AG10803 (cell line): ENCODE data around the gene CSNK1E.

Experiments
- DNase-seq: peaks from one replicate; pipeline ENCODE4 v3.0.0; 2010; ENCODE audit warnings: low read depth
- H3K4me3 ChIP-seq: 2 replicates; pipeline ENCODE4 v1.5.1; 2011; ENCODE audit warnings: mild to moderate bottlenecking, low read length, control low read depth
- TF ChIP-seq, protein P1 (sequence below): conservative IDR thresholded peaks from 2 replicates; pipeline ENCODE4 v1.5.1; 2011; ENCODE audit warnings: mild to moderate bottlenecking, low read length, control low read depth, inconsistent platforms

The CSNK1E gene

GRCh38 chr22:38246692-38247091 lies 70.5 kb downstream of the CSNK1E start:
- TF ChIP-seq, protein P1, sequence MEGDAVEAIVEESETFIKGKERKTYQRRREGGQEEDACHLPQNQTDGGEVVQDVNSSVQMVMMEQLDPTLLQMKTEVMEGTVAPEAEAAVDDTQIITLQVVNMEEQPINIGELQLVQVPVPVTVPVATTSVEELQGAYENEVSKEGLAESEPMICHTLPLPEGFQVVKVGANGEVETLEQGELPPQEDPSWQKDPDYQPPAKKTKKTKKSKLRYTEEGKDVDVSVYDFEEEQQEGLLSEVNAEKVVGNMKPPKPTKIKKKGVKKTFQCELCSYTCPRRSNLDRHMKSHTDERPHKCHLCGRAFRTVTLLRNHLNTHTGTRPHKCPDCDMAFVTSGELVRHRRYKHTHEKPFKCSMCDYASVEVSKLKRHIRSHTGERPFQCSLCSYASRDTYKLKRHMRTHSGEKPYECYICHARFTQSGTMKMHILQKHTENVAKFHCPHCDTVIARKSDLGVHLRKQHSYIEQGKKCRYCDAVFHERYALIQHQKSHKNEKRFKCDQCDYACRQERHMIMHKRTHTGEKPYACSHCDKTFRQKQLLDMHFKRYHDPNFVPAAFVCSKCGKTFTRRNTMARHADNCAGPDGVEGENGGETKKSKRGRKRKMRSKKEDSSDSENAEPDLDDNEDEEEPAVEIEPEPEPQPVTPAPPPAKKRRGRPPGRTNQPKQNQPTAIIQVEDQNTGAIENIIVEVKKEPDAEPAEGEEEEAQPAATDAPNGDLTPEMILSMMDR = no peak
- no peak overlapping the region for H3K4me3 ChIP-seq
- no peak for DNase-seq

DNA sequence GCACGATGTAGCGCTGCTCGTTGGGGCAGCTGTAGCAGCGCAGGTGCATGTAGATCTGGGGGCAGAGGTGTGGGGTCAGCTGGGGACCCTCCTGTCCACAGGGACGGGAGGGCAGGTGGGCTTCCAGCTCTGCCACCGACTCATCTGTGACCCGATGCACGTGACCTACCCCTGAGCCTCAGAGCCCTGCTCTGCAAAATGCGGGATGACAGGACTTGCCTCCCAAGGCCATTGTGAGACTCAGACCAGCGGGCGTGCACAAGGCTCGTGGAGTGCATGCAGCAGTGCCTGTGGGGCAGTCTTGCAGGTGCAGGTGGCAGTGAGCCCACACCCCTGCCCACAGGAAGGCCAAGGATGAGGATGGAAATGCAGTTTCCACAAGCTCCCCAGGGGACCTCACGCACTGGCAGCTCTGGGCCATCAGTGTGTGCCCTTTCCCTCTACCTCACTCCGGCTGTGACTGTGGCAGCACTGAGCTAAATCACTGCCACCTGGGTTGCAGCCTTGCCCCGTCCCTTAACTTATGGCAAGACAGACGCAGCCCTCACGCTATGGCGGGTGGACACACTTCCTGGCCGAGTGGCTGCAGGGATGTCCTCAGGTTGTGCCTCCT lies 71.1 kb downstream of the CSNK1E start:
- DNase-seq = no peak
- H3K4me3 ChIP-seq = no peak overlapping the region
- TF ChIP-seq, protein P1 = no peak

GRCh38 chr22:38244106-38244505 lies 73.1 kb downstream of the CSNK1E start:
- no peak overlapping the region for H3K4me3 ChIP-seq
- TF ChIP-seq, protein P1 = no peak
- peak; percentile 18 for DNase-seq

- TF ChIP-seq, protein P1 = no peak
- H3K4me3 ChIP-seq = no peak overlapping the region
- DNase-seq = peak; percentile 48
These were observed 74.0 kb downstream of the CSNK1E start for GRCh38 chr22:38243007-38243765.

DNA sequence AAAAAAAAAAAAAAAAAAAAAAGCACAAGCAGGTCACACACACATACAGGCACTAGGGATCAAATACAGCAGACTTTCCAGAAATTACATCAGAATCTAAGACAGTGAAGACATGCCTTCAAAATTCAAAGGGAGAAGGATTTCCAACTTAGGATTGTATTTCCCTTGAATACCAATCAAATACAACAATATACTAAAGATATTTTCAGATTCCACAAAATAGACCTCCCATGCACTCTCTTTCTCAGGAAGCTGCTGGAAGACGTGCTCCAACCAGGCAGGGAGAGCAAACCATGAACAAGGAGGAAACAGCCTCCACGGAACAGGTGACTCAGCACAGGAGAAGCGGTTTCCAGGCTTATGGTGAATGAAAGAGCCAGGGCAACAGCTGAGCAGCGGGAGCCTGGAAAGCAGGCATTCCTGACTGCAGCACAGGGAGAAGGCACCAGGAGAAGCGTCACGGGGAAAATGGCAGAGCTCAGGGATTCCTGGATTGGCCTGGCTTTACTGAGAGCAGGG lies 76.4 kb downstream of the CSNK1E start:
- H3K4me3 ChIP-seq = no peak overlapping the region; the same call in 1 of the 2 replicates
- TF ChIP-seq, protein P1 = no peak
- DNase-seq = peak; percentile 85
